MM.1S (cell line): ENCODE measurements around the gene LSR.

ENCODE experiments used
- EZH2 ChIP-seq: fragments of 300-600 bp; sonication (generic); optimal IDR thresholded peaks from 2 replicates; pipeline ENCODE3; 2017; ENCODE audit warnings: low read depth, mild to moderate bottlenecking, antibody characterized with exemption, low read length, mixed read lengths
- EZH2phosphoT487 ChIP-seq: fragments of 300-600 bp; sonication (generic); IDR thresholded peaks from 2 replicates; pipeline ENCODE4 v1.6.1; 2018; ENCODE audit warnings: antibody characterized with exemption, low read length
- TF ChIP-seq, protein P1 (sequence below): fragments of 300-600 bp; sonication (generic); IDR thresholded peaks from 2 replicates; pipeline ENCODE4 v1.5.1; 2016; ENCODE audit warnings: antibody characterized with exemption, low read length, mixed read lengths

DNA sequence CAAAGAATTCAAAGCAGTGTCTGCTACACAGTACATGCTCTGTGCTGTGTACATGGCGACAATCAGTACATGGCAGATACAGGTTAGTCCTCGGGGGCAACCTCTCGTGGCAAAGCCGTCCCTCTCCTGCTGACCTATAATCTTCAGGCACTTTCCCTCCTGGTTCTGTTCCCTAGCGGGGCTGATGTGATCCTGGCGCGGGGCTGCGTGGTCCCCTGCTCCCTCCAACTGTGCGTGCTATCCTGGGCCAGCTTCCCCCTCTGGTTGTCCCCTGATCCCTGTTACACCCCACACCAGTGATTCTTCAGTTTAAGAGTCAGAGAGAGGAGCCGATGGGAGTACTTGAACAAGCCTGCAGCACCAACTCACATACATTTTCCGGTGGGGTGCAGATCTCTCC, 55.2 kb downstream of the LSR start:
- TF ChIP-seq, protein P1, sequence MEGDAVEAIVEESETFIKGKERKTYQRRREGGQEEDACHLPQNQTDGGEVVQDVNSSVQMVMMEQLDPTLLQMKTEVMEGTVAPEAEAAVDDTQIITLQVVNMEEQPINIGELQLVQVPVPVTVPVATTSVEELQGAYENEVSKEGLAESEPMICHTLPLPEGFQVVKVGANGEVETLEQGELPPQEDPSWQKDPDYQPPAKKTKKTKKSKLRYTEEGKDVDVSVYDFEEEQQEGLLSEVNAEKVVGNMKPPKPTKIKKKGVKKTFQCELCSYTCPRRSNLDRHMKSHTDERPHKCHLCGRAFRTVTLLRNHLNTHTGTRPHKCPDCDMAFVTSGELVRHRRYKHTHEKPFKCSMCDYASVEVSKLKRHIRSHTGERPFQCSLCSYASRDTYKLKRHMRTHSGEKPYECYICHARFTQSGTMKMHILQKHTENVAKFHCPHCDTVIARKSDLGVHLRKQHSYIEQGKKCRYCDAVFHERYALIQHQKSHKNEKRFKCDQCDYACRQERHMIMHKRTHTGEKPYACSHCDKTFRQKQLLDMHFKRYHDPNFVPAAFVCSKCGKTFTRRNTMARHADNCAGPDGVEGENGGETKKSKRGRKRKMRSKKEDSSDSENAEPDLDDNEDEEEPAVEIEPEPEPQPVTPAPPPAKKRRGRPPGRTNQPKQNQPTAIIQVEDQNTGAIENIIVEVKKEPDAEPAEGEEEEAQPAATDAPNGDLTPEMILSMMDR: no peak
- TF ChIP-seq EZH2 (no peak), EZH2phosphoT487 (no peak)
